ENCODE results near the gene OR5B2. TPM values are rescaled to one million over a fixed set of nuclear protein-coding genes. Genes with fewer than 3 reads are reported as not detected.
"Not testable (repeated sequence)": the region's sequence is repeated elsewhere in the genome, so short reads cannot be mapped to it uniquely, and the experiment has no call there.

OR5B2 gene
- not detected in 2 replicates for total RNA-seq

- H3K27ac Mint-ChIP-seq, result no peak within 1 kb of the TSS
- H3K4me1 Mint-ChIP-seq (ENCODE audit: low read depth), result no peaks in the 10 kb centered on the region
- no peaks in the 10 kb centered on the region for H3K27me3 Mint-ChIP-seq (ENCODE audit: low read depth)
- intact Hi-C loops (cut with micrococcal nuclease), result no loop called here
- H3K4me3 Mint-ChIP-seq (ENCODE audit: low read depth), result no peak within 1 kb of the TSS
- H3K36me3 Mint-ChIP-seq (ENCODE audit: low read depth), result no peaks in the 10 kb centered on the region
- DNase-seq (ENCODE audit: low spot score), result no peak
- no peaks in the 10 kb centered on the region for H3K9me3 Mint-ChIP-seq
These were observed at the start of gene OR5B2 for GRCh38 chr11:58428021-58428420. OR5B2 (minus strand) TSS chr11:58428121; CDS start chr11:58423261, 4,860 bp downstream.

GRCh38 chr11:58471892-58472291, 44.0 kb upstream of the OR5B2 start:
- peaks cover 36% of the 10 kb centered on the region for H3K9me3 Mint-ChIP-seq
- DNase-seq (ENCODE audit: low spot score), result no peak

GRCh38 chr11:58466293-58466692, 38.4 kb upstream of the OR5B2 start:
- intact Hi-C loops (cut with micrococcal nuclease), result no loop called here
- Mint-ChIP-seq H3K36me3 (ENCODE audit: low read depth) (no peaks in the 10 kb centered on the region), H3K27ac (no peak overlapping the region), H3K4me1 (ENCODE audit: low read depth) (no peaks in the 10 kb centered on the region), H3K4me3 (ENCODE audit: low read depth) (no peak overlapping the region), H3K9me3 (peaks cover 10% of the 10 kb centered on the region), H3K27me3 (ENCODE audit: low read depth) (no peaks in the 10 kb centered on the region)
- DNase-seq (ENCODE audit: low spot score), result no peak

More at GRCh38 chr11:58471892-58472291, 44.0 kb upstream of the OR5B2 start:
- intact Hi-C loops (cut with micrococcal nuclease), result no loop called here
- Mint-ChIP-seq H3K4me1 (ENCODE audit: low read depth) (no peaks in the 10 kb centered on the region), H3K36me3 (ENCODE audit: low read depth) (no peaks in the 10 kb centered on the region), H3K4me3 (ENCODE audit: low read depth) (no peak overlapping the region), H3K27ac (no peak overlapping the region), H3K27me3 (ENCODE audit: low read depth) (no peaks in the 10 kb centered on the region)

DNA sequence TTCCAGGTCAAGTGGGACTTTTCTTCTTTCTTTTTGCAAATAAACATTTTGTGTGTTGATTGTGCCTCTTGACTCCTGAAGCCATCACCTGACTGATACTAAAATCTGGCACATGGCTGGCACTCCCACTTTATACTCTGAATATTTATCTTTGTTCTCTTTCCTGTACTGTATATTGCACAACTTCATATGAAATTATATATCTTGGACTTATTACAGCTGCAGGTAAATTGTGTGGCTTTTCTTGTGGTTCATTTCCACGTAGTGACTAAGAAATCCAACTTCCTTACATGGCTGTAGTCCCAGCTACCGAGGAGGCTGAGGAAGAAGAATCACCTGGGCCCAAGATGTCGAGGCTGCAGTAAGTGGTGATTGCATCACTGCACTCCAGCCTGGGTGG, 37.8 kb upstream of the OR5B2 start:
- Mint-ChIP-seq H3K4me1 (ENCODE audit: low read depth) (no peaks in the 10 kb centered on the region), H3K4me3 (ENCODE audit: low read depth) (no peak overlapping the region), H3K27ac (no peak overlapping the region), H3K9me3 (peaks cover 6% of the 10 kb centered on the region), H3K27me3 (ENCODE audit: low read depth) (no peaks in the 10 kb centered on the region), H3K36me3 (ENCODE audit: low read depth) (no peaks in the 10 kb centered on the region)
- no peak for DNase-seq (ENCODE audit: low spot score)
- intact Hi-C loops (cut with micrococcal nuclease), result no loop called here

DNA sequence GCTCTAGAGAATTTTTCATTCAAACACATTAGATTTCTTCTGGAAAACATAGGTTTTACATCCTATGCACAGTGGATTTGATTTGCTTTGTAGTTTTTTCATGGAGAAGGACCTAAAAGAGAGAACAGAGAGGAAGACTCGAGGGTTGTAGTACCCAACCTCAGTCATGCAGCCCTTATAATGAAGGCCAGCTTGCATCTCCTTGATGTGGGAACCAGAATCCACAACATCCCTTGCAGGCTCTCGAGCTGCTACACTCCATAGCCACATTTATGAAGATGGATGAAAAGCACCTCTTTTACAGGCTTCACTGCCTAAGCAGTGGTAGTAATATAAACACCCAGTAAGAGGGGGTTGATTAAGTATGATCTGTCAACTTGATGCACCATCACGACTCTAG, 23.7 kb upstream of the OR5B2 start:
- no peak overlapping the region for H3K4me3 Mint-ChIP-seq (ENCODE audit: low read depth)
- no peak for DNase-seq (ENCODE audit: low spot score)
- intact Hi-C loops (cut with micrococcal nuclease), result no loop called here
- no peaks in the 10 kb centered on the region for H3K4me1 Mint-ChIP-seq (ENCODE audit: low read depth)
- no peaks in the 10 kb centered on the region for H3K27me3 Mint-ChIP-seq (ENCODE audit: low read depth)
- H3K27ac Mint-ChIP-seq, result no peak overlapping the region
- H3K36me3 Mint-ChIP-seq (ENCODE audit: low read depth), result no peaks in the 10 kb centered on the region
- H3K9me3 Mint-ChIP-seq, result no peaks in the 10 kb centered on the region

DNA sequence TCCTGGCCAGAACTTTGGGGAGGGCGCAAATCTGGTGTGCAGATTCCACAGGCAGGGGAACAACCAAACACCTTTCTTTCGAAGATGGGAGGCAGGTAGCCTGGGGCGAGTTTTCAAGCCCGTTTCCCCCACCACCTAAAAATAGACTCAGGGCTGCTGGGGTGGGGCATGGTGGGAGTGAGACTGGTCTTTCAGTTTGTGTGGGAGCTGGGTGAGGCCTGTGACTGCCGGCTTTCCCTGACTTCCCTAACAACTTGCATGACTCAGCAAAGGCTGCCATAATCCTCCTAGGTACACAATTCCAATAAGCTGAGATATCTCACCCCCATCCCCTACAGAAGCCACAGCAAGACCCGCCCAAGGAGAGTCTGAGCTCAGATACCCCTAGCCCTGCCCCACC, 18.4 kb upstream of the OR5B2 start:
- DNase-seq (ENCODE audit: low spot score), result no peak

DNA sequence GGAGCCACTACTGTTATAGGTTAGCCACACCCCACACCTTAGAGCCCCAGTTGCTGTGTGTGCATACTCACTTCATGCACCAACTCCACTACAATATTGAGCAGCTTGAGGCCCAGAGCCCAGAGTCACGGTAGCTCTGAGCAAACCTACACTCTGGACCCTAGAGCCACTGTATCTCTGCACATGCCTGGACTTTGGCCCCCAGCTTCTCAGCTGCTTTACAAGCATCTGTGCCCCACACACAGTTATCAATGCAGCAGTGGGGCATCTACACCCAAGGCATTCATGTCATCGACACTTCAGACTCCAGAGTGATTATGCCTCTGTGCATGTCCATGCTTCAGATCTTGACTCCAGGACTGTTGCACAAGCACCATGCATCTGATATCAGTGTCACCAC, 16.4 kb upstream of the OR5B2 start:
- Mint-ChIP-seq H3K36me3 (ENCODE audit: low read depth) (no peaks in the 10 kb centered on the region), H3K4me3 (ENCODE audit: low read depth) (no peak overlapping the region), H3K27me3 (ENCODE audit: low read depth) (no peaks in the 10 kb centered on the region), H3K27ac (no peak overlapping the region), H3K9me3 (no peaks in the 10 kb centered on the region), H3K4me1 (ENCODE audit: low read depth) (no peaks in the 10 kb centered on the region)
- intact Hi-C loops (cut with micrococcal nuclease), result no loop called here
- DNase-seq (ENCODE audit: low spot score), result no peak

More for the DNA sequence above, 18.4 kb upstream of the OR5B2 start:
- Mint-ChIP-seq H3K36me3 (ENCODE audit: low read depth) (no peaks in the 10 kb centered on the region), H3K4me3 (ENCODE audit: low read depth) (no peak overlapping the region), H3K27ac (no peak overlapping the region), H3K4me1 (ENCODE audit: low read depth) (no peaks in the 10 kb centered on the region), H3K27me3 (ENCODE audit: low read depth) (no peaks in the 10 kb centered on the region), H3K9me3 (no peaks in the 10 kb centered on the region)
- intact Hi-C loops (cut with micrococcal nuclease), result no loop called here

GRCh38 chr11:58442136-58442535, 14.2 kb upstream of the OR5B2 start, which contains the start of gene OR5B12:
OR5B12 (minus strand) TSS chr11:58442236; CDS start chr11:58440151, 2,085 bp downstream.
- no peaks in the 10 kb centered on the region for H3K36me3 Mint-ChIP-seq (ENCODE audit: low read depth)
- no peaks in the 10 kb centered on the region for H3K27me3 Mint-ChIP-seq (ENCODE audit: low read depth)
- no peak within 1 kb of the TSS for H3K27ac Mint-ChIP-seq
- no peak for DNase-seq (ENCODE audit: low spot score)
- intact Hi-C loops (cut with micrococcal nuclease), result no loop called here
- H3K4me3 Mint-ChIP-seq (ENCODE audit: low read depth), result no peak within 1 kb of the TSS
- H3K9me3 Mint-ChIP-seq, result no peaks in the 10 kb centered on the region
- no peaks in the 10 kb centered on the region for H3K4me1 Mint-ChIP-seq (ENCODE audit: low read depth)

DNA sequence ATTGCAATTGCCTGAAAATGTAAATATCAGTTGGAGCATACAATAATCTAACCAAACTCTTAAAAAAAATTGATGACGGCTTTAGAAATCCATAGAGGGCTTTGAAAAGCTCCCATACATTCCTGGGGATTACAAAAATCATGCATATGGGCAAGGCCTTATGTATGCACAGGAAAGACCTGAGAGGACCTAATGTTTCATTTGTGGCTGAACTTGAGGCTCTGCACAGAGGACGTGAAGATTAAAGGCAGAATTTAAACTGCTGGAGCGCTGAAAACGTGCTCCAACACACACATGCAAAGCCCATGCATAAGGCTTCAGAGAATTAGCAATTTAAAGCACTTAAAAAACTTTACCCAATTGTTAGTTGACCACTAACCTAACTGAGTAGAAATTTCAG, 10.6 kb upstream of the OR5B2 start:
- no peak for DNase-seq (ENCODE audit: low spot score)
- Mint-ChIP-seq H3K4me3 (ENCODE audit: low read depth) (no peak overlapping the region), H3K4me1 (ENCODE audit: low read depth) (no peaks in the 10 kb centered on the region), H3K36me3 (ENCODE audit: low read depth) (no peaks in the 10 kb centered on the region), H3K27ac (no peak overlapping the region), H3K27me3 (ENCODE audit: low read depth) (no peaks in the 10 kb centered on the region), H3K9me3 (no peaks in the 10 kb centered on the region)
- intact Hi-C loops (cut with micrococcal nuclease), result no loop called here

DNA sequence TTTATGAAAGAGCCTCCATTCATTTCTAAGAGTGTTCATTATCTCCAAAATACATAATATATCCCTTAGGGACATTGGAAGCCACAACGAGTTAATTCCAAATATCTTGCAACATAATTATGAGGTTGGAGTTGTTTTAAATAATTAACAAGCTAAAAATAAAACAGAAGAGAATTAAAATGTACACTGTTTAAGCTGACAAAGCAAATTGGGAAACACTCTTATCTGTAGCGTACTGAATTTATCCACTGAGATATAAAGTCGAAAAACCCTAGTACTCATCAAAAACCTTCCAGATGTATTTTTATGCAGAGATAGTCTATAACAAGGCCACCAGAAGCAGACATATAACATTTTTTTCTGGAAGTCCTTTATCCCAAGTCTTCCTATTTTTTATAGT, 6.3 kb upstream of the OR5B2 start:
- H3K36me3 Mint-ChIP-seq (ENCODE audit: low read depth), result no peaks in the 10 kb centered on the region
- no peak overlapping the region for H3K27ac Mint-ChIP-seq
- no peak overlapping the region for H3K4me3 Mint-ChIP-seq (ENCODE audit: low read depth)
- H3K4me1 Mint-ChIP-seq (ENCODE audit: low read depth), result no peaks in the 10 kb centered on the region
- H3K27me3 Mint-ChIP-seq (ENCODE audit: low read depth), result no peaks in the 10 kb centered on the region
- intact Hi-C loops (cut with micrococcal nuclease), result no loop called here
- no peak for DNase-seq (ENCODE audit: low spot score)
- H3K9me3 Mint-ChIP-seq, result no peaks in the 10 kb centered on the region

DNA sequence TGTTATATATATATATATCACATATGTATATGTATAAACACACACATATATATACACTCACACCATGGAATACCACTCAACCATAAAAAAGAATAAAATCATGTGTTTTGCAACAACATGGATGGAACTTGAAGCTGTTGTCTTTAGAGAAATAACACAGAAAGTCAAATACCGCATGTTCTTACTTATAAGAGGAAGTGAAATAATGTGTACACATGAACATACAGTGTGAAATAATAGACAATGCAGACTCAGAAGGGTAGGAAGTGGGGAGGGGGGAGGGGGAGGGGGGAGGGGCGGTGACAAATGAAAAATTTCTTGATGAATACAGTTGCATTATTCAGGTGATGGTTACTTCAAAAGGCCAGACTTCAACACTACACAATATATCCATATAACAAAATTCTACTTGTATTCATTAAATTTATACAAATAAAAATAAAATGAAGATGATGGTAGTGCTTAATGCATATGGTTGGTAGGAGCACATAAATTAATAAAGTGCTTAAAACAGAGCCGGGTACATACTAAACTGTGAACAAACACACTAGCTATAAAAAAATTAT, 5.8 kb upstream of the OR5B2 start:
- Mint-ChIP-seq H3K4me1 (ENCODE audit: low read depth) (no peaks in the 10 kb centered on the region), H3K4me3 (ENCODE audit: low read depth) (no peak overlapping the region), H3K9me3 (no peaks in the 10 kb centered on the region), H3K36me3 (ENCODE audit: low read depth) (no peaks in the 10 kb centered on the region), H3K27me3 (ENCODE audit: low read depth) (no peaks in the 10 kb centered on the region), H3K27ac (no peak overlapping the region)
- intact Hi-C loops (cut with micrococcal nuclease), result no loop called here
- no peak for DNase-seq (ENCODE audit: low spot score)

DNA sequence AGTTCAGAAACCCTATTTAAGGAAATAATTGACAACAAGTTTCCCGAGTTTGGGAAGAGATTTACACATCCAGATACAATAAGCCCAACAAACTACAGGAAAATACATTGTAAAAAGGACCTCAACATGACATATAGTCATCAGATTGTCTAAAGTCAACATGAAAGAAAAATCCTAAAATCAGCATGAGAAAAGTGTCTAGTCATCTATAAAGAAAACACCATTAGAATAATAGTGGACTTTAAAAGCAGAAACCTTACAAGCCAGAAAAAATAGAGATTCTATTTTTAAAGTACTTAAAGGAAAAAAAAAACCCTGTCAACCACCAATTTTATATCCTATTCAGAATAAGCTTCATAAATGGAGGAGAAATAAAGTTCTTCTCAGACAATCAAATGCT, 1.4 kb upstream of the OR5B2 start:
- no peak overlapping the region for H3K27ac Mint-ChIP-seq
- no peaks in the 10 kb centered on the region for H3K9me3 Mint-ChIP-seq
- no peaks in the 10 kb centered on the region for H3K4me1 Mint-ChIP-seq (ENCODE audit: low read depth)
- intact Hi-C loops (cut with micrococcal nuclease), result no loop called here
- DNase-seq (ENCODE audit: low spot score), result no peak
- no peak overlapping the region for H3K4me3 Mint-ChIP-seq (ENCODE audit: low read depth)
- H3K27me3 Mint-ChIP-seq (ENCODE audit: low read depth), result no peaks in the 10 kb centered on the region
- H3K36me3 Mint-ChIP-seq (ENCODE audit: low read depth), result no peaks in the 10 kb centered on the region

DNA sequence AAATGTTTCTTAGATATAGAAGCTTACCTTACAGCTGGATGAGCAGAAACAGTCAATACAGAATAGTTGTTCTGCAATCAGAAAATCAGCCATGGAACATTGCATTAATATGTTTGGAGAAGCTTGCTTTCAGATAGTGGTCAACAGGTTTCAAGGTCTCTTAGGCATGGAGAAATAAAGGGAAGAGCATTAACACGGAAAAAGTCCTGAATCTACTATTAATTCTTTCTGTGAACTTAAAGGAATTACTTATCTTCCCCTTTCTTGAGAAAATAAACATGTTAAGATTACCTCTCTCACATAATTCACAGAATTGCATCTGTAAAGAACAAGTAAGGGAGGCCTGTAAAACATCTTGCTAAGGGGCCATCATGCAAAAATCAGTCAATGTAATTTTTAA, 21.1 kb downstream of the OR5B2 start, which contains the start of gene OR5B3:
OR5B3 (minus strand) TSS at position 101 of the 400 bp plus-strand sequence. CDS start 3,465 bp downstream, outside the sequence.
- Mint-ChIP-seq H3K9me3 (peaks cover 23% of the 10 kb centered on the region), H3K27ac (no peak within 1 kb of the TSS), H3K4me3 (ENCODE audit: low read depth) (no peak within 1 kb of the TSS), H3K27me3 (ENCODE audit: low read depth) (no peaks in the 10 kb centered on the region), H3K4me1 (ENCODE audit: low read depth) (no peaks in the 10 kb centered on the region), H3K36me3 (ENCODE audit: low read depth) (no peaks in the 10 kb centered on the region)
- intact Hi-C loops (cut with micrococcal nuclease), result no loop called here
- DNase-seq (ENCODE audit: low spot score), result no peak

GRCh38 chr11:58399622-58400021, 28.3 kb downstream of the OR5B2 start:
- DNase-seq (ENCODE audit: low spot score); intact Hi-C loops (cut with micrococcal nuclease); H3K27me3 Mint-ChIP-seq (ENCODE audit: low read depth); H3K36me3 Mint-ChIP-seq (ENCODE audit: low read depth); H3K4me3 Mint-ChIP-seq (ENCODE audit: low read depth); H3K9me3 Mint-ChIP-seq; H3K27ac Mint-ChIP-seq; H3K4me1 Mint-ChIP-seq (ENCODE audit: low read depth): not testable (repeated sequence)
